Measurements from ENCODE around the gene CHRM1.
"Not testable (repeated sequence)": the region's sequence is repeated elsewhere in the genome, so short reads cannot be mapped to it uniquely, and the experiment has no call there.

CHRM1 gene

DNA sequence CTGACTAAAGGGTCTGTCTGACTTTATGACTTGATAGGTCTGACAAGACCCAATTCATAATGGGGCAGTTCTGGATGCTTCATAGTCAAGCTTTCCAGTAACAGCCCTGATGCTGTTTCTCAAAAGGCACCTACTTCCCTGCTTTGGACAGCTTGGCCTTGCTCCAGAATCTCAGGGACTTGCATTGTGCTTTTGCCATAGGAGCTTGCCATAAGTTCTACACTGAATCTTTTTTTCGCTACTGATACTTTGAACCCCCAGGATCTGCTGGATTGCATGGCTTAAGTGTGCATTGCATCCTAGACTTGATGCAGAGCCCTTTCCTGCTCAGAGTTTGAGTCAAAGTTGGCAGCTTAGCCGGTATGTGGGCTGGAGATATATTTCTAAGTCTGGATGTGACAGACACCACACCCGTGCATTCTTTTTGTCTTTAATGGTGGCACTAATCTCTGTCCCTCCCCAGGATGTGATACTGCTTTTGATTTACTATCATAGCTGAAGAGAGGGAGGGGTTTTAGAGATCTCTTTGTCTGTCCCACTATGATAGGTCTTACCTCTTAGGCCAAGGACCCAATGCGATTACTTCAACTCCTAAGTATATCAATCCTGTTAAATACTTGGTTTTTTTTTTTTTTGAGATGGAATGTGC, 57.4 kb downstream of the CHRM1 start:
- TF ChIP-seq, protein P1, sequence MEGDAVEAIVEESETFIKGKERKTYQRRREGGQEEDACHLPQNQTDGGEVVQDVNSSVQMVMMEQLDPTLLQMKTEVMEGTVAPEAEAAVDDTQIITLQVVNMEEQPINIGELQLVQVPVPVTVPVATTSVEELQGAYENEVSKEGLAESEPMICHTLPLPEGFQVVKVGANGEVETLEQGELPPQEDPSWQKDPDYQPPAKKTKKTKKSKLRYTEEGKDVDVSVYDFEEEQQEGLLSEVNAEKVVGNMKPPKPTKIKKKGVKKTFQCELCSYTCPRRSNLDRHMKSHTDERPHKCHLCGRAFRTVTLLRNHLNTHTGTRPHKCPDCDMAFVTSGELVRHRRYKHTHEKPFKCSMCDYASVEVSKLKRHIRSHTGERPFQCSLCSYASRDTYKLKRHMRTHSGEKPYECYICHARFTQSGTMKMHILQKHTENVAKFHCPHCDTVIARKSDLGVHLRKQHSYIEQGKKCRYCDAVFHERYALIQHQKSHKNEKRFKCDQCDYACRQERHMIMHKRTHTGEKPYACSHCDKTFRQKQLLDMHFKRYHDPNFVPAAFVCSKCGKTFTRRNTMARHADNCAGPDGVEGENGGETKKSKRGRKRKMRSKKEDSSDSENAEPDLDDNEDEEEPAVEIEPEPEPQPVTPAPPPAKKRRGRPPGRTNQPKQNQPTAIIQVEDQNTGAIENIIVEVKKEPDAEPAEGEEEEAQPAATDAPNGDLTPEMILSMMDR (IDR thresholded peaks at IDR 0.05; ENCODE audit: insufficient read depth, low read length, missing control alignments): no peak
- DNase-seq (ENCODE audit: low read depth, low spot score): no peak
- CTCF ChIA-PET: interaction anchor here (0.9 to 5.8 kb wide), 14 partner anchors 8 to 439 kb away, joined by 3 to 70 read pairs (median 4); partner anchors contain the start of genes SLC3A2 and TMEM179B
- POLR2A ChIA-PET: interaction anchor here (0.6 to 2.3 kb wide), 3 partner anchors 9 to 22 kb away, joined by 3 to 9 read pairs (median 3); no protein-coding TSS in a partner anchor
- H3K4me3 ChIP-seq (ENCODE audit: low read depth, low read length): no peak overlapping the region

DNA sequence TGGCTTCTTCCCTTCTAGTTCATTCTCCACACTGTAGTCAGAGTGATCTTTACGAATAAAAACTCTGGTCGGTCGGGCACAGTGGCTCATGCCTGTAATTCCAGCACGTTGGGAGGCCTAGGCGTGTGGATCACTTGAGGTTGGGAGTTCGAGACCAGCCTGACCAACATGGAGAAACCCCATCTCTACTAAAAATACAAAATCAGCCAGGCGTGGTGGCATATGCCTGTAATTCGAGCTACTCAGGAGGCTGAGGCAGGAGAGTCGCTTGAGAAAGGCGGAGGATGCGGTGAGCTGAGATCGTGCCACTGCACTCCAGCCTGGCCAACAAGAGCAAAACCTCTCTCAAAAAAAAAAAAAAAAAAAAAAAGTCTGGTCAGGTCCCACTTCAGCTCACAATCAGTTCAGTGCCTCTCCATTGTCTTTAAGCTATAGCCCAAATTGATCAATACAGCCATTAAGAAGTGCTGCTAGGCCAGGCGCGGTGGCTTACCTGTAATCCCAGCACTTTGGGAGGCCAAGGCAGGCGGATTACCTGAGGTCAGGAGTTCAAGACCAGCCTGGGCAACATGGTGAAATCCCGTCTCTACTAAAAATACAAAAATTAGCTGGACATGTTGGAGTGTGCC, 59.5 kb downstream of the CHRM1 start:
- ChIA-PET POLR2A (interaction anchor here (0.7 to 1.5 kb wide), 3 partner anchors 21 to 134 kb away, joined by 3 to 7 read pairs (median 3); partner anchors contain the start of genes HNRNPUL2 and TMEM179B), CTCF (interaction anchor here (0.6 to 5.8 kb wide), 9 partner anchors 12 to 181 kb away, joined by 3 to 70 read pairs (median 5); partner anchors contain the start of genes TEX54 and TMEM179B)
- H3K4me3 ChIP-seq (ENCODE audit: low read depth, low read length); DNase-seq (ENCODE audit: low read depth, low spot score): not testable (repeated sequence)

DNA sequence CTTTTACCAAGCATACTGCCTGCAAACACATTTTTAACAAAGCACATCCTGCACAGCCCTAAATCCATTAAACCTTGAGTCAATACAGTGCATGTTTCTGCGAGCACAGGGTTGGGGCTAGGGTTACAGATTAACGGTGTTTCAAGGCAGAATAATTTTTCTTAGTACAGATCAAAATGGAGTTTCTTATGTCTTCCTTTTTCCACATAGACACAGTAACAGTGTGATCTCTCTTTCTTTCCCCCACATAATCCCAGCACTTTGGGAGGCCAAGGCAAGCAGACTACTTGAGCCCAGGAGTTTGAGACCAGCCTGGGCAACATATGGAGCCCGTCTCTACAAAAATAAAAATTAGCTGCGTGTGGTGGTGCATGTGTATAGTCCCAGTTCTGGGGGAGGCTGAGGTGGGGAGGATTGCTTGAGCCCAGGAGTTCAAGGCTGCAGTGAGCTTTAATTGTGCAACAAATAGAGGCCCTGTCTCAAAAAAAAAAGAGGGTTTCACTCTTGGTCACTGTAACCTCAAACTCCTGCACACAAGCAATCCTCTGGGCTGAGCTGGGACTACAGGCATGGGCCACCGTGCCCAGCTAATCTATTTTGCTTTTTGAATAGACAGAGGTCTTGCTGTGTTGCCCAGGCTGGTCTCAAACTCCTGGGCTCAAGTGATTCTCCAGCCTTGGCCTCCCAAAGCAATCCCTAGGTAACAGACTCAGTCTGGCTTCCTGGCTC, 60.2 kb downstream of the CHRM1 start:
- H3K4me3 ChIP-seq (ENCODE audit: low read depth, low read length): no peak overlapping the region
- DNase-seq (ENCODE audit: low read depth, low spot score): no peak
- ChIA-PET POLR2A (interaction anchor here (0.7 to 1.5 kb wide), 2 partner anchors 20 to 134 kb away, joined by 3 to 7 read pairs; partner anchors contain the start of gene HNRNPUL2), CTCF (interaction anchor here (0.6 to 5.8 kb wide), 9 partner anchors 13 to 180 kb away, joined by 3 to 70 read pairs (median 5); partner anchors contain the start of genes TEX54 and TMEM179B)
- TF ChIP-seq, protein P1 (IDR thresholded peaks at IDR 0.05; ENCODE audit: insufficient read depth, low read length, missing control alignments): no peak

DNA sequence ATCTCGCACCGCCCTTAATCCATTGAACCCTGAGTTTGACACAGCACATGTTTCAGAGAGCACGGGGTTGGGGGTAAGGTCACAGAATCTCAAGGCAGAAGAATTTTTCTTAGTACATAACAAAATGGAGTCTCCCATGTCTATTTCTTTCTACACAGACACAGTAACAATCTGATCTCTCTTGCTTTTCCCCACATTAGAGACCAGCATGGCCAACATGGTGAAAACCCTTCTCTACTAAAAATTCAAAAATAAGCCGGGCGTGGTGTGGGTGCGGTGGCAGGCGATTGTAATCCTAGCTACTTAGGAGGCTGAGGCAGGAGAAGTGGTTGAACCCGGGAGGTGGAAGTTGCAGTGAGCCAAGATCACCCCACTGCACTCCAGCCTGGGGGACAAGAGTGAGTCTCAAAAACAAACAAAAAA, 61.9 kb downstream of the CHRM1 start:
- CTCF ChIA-PET; DNase-seq (ENCODE audit: low read depth, low spot score); H3K4me3 ChIP-seq (ENCODE audit: low read depth, low read length); POLR2A ChIA-PET: not testable (repeated sequence)
